GM12874 (cell line): ENCODE measurements around the gene RNF4.
A peak's percentile ranks its signal among the peaks of the same experiment; 100 is the strongest.

Experiments
- CTCF ChIP-seq: IDR thresholded peaks from 2 replicates; pipeline ENCODE4 v1.5.1; 2011; ENCODE audit warnings: low read depth, mild to moderate bottlenecking, control low read depth, low read length, moderate library complexity; ENCODE audit not compliant: insufficient read depth

Gene RNF4

GRCh38 chr4:2512396-2513135, 43.7 kb downstream of the RNF4 start:
- TF ChIP-seq CTCF = no peak

- TF ChIP-seq CTCF = no peak
These were observed 47.1 kb downstream of the RNF4 start for GRCh38 chr4:2515830-2516550.

GRCh38 chr4:2516635-2517034, 47.7 kb downstream of the RNF4 start:
- no peak for TF ChIP-seq CTCF

GRCh38 chr4:2526559-2526958, 57.7 kb downstream of the RNF4 start:
- peak; percentile 2; the same call in 1 of the 2 replicates for TF ChIP-seq CTCF

- no peak for TF ChIP-seq CTCF
These were observed 66.0 kb downstream of the RNF4 start for GRCh38 chr4:2534904-2535375.

- 0 out of 2 replicates have a peak, but pooled peaks have one; percentile 22 for TF ChIP-seq CTCF
These were observed 66.7 kb downstream of the RNF4 start for GRCh38 chr4:2535376-2536192.
